Nephron (organoid): ENCODE results near the gene LMTK3.

ENCODE experiments used
- H3K27ac Mint-ChIP-seq, 3 experiments: 2 replicates each; pipeline ENCODE4 v1.8.0; 2020; ENCODE audit warnings: mixed read lengths in 3 of 3, mild to moderate bottlenecking in 2 of 3, moderate library complexity in 1 of 3
- H3K27me3 Mint-ChIP-seq: 2 replicates; pipeline ENCODE4 v1.8.0; 2021; ENCODE audit warnings: low read depth, mild to moderate bottlenecking, moderate library complexity, mixed read lengths
- H3K36me3 Mint-ChIP-seq: 2 replicates; pipeline ENCODE4 v1.8.0; 2020; ENCODE audit warnings: low read depth, mixed read lengths
- H3K4me1 Mint-ChIP-seq: 2 replicates; pipeline ENCODE4 v1.8.0; 2020; ENCODE audit warnings: mixed read lengths
- H3K4me3 Mint-ChIP-seq, 3 experiments: 2 replicates each; pipeline ENCODE4 v1.8.0; 2020; ENCODE audit warnings: mild to moderate bottlenecking in 3 of 3, mixed read lengths in 3 of 3, moderate library complexity in 2 of 3
- H3K9me3 Mint-ChIP-seq: 2 replicates; pipeline ENCODE4 v1.8.0; 2020; ENCODE audit warnings: mixed read lengths
- CTCF ChIP-seq, 3 experiments: fragments of 200-600 bp; sonication (generic); IDR thresholded peaks; one replicate each; pipeline ENCODE4 v1.5.0; 2021; ENCODE audit warnings: antibody characterized with exemption in 3 of 3; ENCODE audit not compliant: unreplicated experiment in 3 of 3

The LMTK3 gene

GRCh38 chr19:48518207-48518606, 6.6 kb upstream of the LMTK3 start:
- peaks cover 3% of the 10 kb centered on the region for H3K9me3 Mint-ChIP-seq
- TF ChIP-seq CTCF (IDR thresholded peaks at IDR 0.05; ENCODE audit: unreplicated experiment in 3 of 3), result no peak
- H3K36me3 Mint-ChIP-seq, result no peaks in the 10 kb centered on the region
- no peak overlapping the region for H3K27ac Mint-ChIP-seq
- H3K4me3 Mint-ChIP-seq, result no peak overlapping the region
- peaks cover 5% of the 10 kb centered on the region for H3K4me1 Mint-ChIP-seq
- H3K27me3 Mint-ChIP-seq, result peaks cover 15% of the 10 kb centered on the region

GRCh38 chr19:48516536-48516935, 4.9 kb upstream of the LMTK3 start:
- H3K27me3 Mint-ChIP-seq, result peaks cover 6% of the 10 kb centered on the region
- H3K9me3 Mint-ChIP-seq, result no peaks in the 10 kb centered on the region
- no peak for TF ChIP-seq CTCF (IDR thresholded peaks at IDR 0.05; ENCODE audit: unreplicated experiment in 3 of 3)
- no peak overlapping the region for H3K27ac Mint-ChIP-seq
- peak overlapping the region in 2 of 3 experiments; percentile 14 to 46 for H3K4me3 Mint-ChIP-seq
- H3K4me1 Mint-ChIP-seq, result peaks cover 5% of the 10 kb centered on the region
- no peaks in the 10 kb centered on the region for H3K36me3 Mint-ChIP-seq

- H3K9me3 Mint-ChIP-seq, result no peaks in the 10 kb centered on the region
- peak overlapping the region in 2 of 3 experiments; percentile 48 to 75 for H3K27ac Mint-ChIP-seq
- peak overlapping the region in 1 of 3 experiments; percentile 7 for H3K4me3 Mint-ChIP-seq
- peaks cover 5% of the 10 kb centered on the region for H3K4me1 Mint-ChIP-seq
- H3K27me3 Mint-ChIP-seq, result peaks cover 17% of the 10 kb centered on the region
- no peak for TF ChIP-seq CTCF (IDR thresholded peaks at IDR 0.05; ENCODE audit: unreplicated experiment in 3 of 3)
- no peaks in the 10 kb centered on the region for H3K36me3 Mint-ChIP-seq
Measured at GRCh38 chr19:48514123-48514458, 2.5 kb upstream of the LMTK3 start.

GRCh38 chr19:48513289-48514122, 1.9 kb upstream of the LMTK3 start:
- Mint-ChIP-seq H3K27me3 (peaks cover 17% of the 10 kb centered on the region), H3K4me1 (peaks cover 5% of the 10 kb centered on the region), H3K4me3 (no peak overlapping the region), H3K36me3 (no peaks in the 10 kb centered on the region), H3K9me3 (no peaks in the 10 kb centered on the region), H3K27ac (peak overlapping the region in 2 of 3 experiments; percentile 48 to 75)
- no peak for TF ChIP-seq CTCF (IDR thresholded peaks at IDR 0.05; ENCODE audit: unreplicated experiment in 3 of 3)

- Mint-ChIP-seq H3K27me3 (peaks cover 23% of the 10 kb centered on the region), H3K9me3 (no peaks in the 10 kb centered on the region), H3K36me3 (no peaks in the 10 kb centered on the region), H3K4me1 (peaks cover 5% of the 10 kb centered on the region), H3K4me3 (no peak overlapping the region), H3K27ac (no peak overlapping the region)
- no peak for TF ChIP-seq CTCF (IDR thresholded peaks at IDR 0.05; ENCODE audit: unreplicated experiment in 3 of 3)
Measured at GRCh38 chr19:48512504-48513288, 1.1 kb upstream of the LMTK3 start.
